ENCODE data around the gene PPP1R12A. TPM values are rescaled to one million over a fixed set of nuclear protein-coding genes. Genes with fewer than 3 reads are reported as not detected.
"Not testable (repeated sequence)": the region's sequence is repeated elsewhere in the genome, so short reads cannot be mapped to it uniquely, and the experiment has no call there.

Gene PPP1R12A
- total and polyA plus RNA-seq, 5 donors = 20.2 to 77.1 (median 70.5) TPM

DNA sequence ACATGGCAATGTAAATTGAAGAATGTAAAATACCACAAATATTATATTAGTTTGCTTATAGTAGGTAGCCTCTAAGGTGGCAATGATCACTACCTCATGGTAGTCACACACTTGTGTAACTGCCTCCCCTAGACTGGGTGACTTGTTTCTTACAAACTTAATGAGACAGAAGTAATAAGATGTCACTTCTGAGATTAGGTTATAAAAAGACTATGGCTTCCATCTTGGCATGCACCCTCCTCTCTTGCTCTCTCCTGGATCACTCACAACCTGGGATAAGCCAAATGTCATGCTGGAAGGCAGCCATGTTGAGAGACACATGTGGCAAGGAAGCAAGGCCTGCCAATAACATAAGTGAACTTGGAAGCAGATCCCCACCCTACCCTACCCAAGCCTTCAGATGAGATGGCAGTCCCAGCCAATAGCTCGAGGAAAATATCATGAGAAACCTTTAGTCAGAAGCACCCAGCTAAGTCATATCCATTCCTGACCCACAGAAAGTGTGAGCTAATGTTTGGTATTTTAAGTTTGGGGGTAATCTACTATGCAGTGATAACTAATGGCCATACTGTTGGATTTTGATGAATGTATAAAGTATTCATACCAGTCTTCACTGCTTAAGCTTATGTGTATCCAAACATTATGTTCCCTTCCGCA is 43.3 kb downstream of the PPP1R12A start:
- DNase-seq = no peak

DNA sequence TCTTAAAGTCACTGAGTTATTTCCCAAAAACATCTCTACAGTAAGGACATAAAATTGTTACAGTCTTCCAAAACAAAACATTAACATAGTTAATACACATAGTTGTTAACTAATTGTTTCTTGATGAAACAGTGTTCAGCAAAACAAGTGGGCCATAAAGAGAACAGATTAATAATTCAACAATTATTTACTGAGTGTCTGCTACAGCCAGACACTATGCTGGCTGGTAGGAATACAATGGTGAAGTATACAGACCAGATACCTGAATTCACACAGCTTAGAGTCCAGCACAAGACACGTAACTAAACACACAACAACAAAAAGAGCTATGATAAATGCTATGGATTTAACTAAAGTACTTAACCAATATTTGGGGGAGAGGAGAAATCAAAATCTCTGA is 47.0 kb downstream of the PPP1R12A start:
- no peak overlapping the region for H3K27ac ChIP-seq (ENCODE audit: low read length)
- 91% methylated on average over 1 of the region's 1 CpG for WGBS
- H3K9me3 ChIP-seq (ENCODE audit: control insufficient read depth, low read length) = no peaks in the 10 kb centered on the region
- H3K27me3 ChIP-seq (ENCODE audit: control insufficient read depth, insufficient read depth) = no peaks in the 10 kb centered on the region
- peaks cover 4% of the 10 kb centered on the region for H3K4me1 ChIP-seq (ENCODE audit: control insufficient read depth, insufficient read depth, low read length)
- DNase-seq (no peak), ATAC-seq (no peak)
- intact Hi-C loops (cut with DNase I) = no loop called here
- no peak overlapping the region for H3K4me3 ChIP-seq (ENCODE audit: low read length)

More for the DNA sequence above, 43.3 kb downstream of the PPP1R12A start:
- Histone ChIP-seq H3K9me3 (ENCODE audit: control insufficient read depth, low read length) (no peaks in the 10 kb centered on the region), H3K27ac (ENCODE audit: low read length) (no peak overlapping the region), H3K4me3 (ENCODE audit: low read length) (no peak overlapping the region), H3K4me1 (ENCODE audit: control insufficient read depth, insufficient read depth, low read length) (peaks cover 4% of the 10 kb centered on the region), H3K27me3 (ENCODE audit: control insufficient read depth, insufficient read depth) (no peaks in the 10 kb centered on the region)
- 91% methylated on average over 2 of the region's 2 CpGs for WGBS
- no peak for ATAC-seq
- intact Hi-C loops (cut with DNase I) = no loop called here

- ATAC-seq (peak; percentile 63), DNase-seq (no peak)
- no peaks in the 10 kb centered on the region for H3K27me3 ChIP-seq (ENCODE audit: control insufficient read depth, insufficient read depth)
- H3K4me3 ChIP-seq (ENCODE audit: low read length) = no peak overlapping the region
- intact Hi-C loops (cut with DNase I) = no loop called here
- H3K27ac ChIP-seq (ENCODE audit: low read length) = no peak overlapping the region
- 66% methylated on average over 3 of the region's 3 CpGs for WGBS
- H3K9me3 ChIP-seq (ENCODE audit: control insufficient read depth, low read length) = no peaks in the 10 kb centered on the region
- peaks cover 4% of the 10 kb centered on the region for H3K4me1 ChIP-seq (ENCODE audit: control insufficient read depth, insufficient read depth, low read length)
Measured at GRCh38 chr12:79886917-79887519, 47.9 kb downstream of the PPP1R12A start.

DNA sequence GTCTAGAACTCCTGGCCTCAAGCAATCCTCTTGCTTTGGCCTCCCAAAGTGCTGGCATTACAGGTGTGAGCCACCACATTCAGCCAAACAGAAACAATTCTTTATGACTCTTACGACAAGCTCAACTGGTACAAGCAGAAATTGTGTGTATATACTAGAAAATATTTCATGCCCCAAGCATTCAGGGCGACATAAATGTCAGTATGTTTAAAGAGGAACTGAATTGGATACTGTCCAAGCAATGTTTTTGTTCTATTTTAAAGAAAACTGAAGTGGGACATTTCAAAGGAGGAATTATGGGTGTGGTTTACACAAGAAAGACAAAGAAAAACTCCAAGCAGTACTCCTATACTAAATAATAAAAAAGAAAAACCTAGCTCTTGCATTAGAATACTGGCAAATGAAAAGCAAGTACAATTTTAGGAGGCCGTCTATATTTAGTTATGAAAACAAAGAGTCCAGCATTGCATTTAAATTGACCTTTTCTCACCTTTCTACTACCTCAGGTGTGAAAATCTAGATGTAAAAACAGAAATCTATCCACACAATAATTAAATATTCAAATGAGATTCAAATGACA is 48.9 kb downstream of the PPP1R12A start:
- DNase-seq = no peak
- intact Hi-C loops (cut with DNase I) = no loop called here
- ATAC-seq = no peak

DNA sequence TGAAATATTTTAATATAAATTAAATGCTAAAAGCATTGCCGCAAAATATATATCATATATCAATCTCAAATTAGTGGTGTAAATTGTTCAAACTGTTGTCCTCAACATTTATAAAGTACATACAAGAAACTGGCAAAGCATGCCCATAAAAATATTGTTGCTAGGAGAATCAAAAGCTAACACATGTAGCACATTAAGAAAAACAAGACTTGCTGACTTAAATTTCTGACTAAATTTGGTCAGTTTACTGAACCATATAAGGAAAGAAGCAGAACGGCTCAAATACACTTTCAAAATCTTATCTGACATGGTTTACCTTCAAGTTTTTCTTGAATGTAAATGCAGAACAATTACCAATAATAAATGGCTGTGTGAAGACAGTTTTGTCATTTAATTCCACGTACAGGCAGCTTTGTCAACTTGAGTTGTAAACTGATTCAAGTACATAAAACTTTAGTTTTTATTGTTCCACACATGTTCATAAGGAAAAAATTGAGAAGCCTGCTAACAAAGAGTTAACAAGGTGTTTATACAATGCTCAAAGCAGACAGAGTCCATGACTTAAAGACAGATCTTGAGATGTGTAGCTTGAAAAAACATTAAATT is 50.4 kb downstream of the PPP1R12A start:
- Histone ChIP-seq H3K9me3 (ENCODE audit: control insufficient read depth, low read length) (no peaks in the 10 kb centered on the region), H3K4me3 (ENCODE audit: low read length) (no peak overlapping the region), H3K4me1 (ENCODE audit: control insufficient read depth, insufficient read depth, low read length) (no peaks in the 10 kb centered on the region), H3K27ac (ENCODE audit: low read length) (no peak overlapping the region), H3K27me3 (ENCODE audit: control insufficient read depth, insufficient read depth) (no peaks in the 10 kb centered on the region)
- WGBS = 67% methylated on average over 3 of the region's 3 CpGs
- DNase-seq = no peak
- no peak for ATAC-seq
- intact Hi-C loops (cut with DNase I) = no loop called here

More for the DNA sequence above, 48.9 kb downstream of the PPP1R12A start:
- 60% methylated on average over 3 of the region's 3 CpGs for WGBS
- H3K9me3 ChIP-seq (ENCODE audit: control insufficient read depth, low read length) = no peaks in the 10 kb centered on the region
- H3K4me3 ChIP-seq (ENCODE audit: low read length) = no peak overlapping the region
- H3K4me1 ChIP-seq (ENCODE audit: control insufficient read depth, insufficient read depth, low read length) = no peaks in the 10 kb centered on the region
- H3K27me3 ChIP-seq (ENCODE audit: control insufficient read depth, insufficient read depth) = no peaks in the 10 kb centered on the region
- H3K27ac ChIP-seq (ENCODE audit: low read length) = no peak overlapping the region

DNA sequence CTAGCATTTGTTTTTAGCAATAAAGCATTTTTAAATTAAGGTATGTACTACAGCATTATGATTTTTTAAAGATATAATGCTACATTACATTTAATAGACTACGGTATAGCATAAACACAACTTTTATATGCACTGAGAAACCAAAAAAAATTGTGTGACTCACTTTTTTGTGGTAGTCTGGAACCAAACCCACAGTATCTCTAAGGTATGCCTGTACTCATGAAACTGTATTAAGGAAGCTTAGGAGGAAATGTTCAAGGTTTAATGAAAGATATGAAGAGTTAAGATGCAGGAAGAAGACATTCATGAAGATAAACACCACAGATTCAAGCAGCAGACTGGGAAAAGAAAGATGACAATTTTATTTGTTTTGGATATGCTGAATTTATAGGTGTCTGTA is 51.7 kb downstream of the PPP1R12A start:
- 93% methylated on average over 1 of the region's 1 CpG for WGBS
- intact Hi-C loops (cut with DNase I) = no loop called here

GRCh38 chr12:79881351-79881750 is 53.5 kb downstream of the PPP1R12A start:
- Histone ChIP-seq H3K9me3 (ENCODE audit: control insufficient read depth, low read length) (no peaks in the 10 kb centered on the region), H3K27ac (ENCODE audit: low read length) (no peak overlapping the region), H3K27me3 (ENCODE audit: control insufficient read depth, insufficient read depth) (no peaks in the 10 kb centered on the region), H3K4me3 (ENCODE audit: low read length) (no peak overlapping the region), H3K4me1 (ENCODE audit: control insufficient read depth, insufficient read depth, low read length) (peaks cover 5% of the 10 kb centered on the region)
- intact Hi-C loops (cut with DNase I) = no loop called here
- WGBS = 95% methylated on average over 2 of the region's 2 CpGs
- ATAC-seq (no peak), DNase-seq (no peak)

More for the DNA sequence above, 51.7 kb downstream of the PPP1R12A start:
- no peaks in the 10 kb centered on the region for H3K27me3 ChIP-seq (ENCODE audit: control insufficient read depth, insufficient read depth)
- H3K4me1 ChIP-seq (ENCODE audit: control insufficient read depth, insufficient read depth, low read length) = peaks cover 3% of the 10 kb centered on the region
- no peaks in the 10 kb centered on the region for H3K9me3 ChIP-seq (ENCODE audit: control insufficient read depth, low read length)
- H3K27ac ChIP-seq (ENCODE audit: low read length) = no peak overlapping the region
- no peak for ATAC-seq
- no peak for DNase-seq
- no peak overlapping the region for H3K4me3 ChIP-seq (ENCODE audit: low read length)

- H3K27me3 ChIP-seq (ENCODE audit: control insufficient read depth, insufficient read depth); H3K9me3 ChIP-seq (ENCODE audit: control insufficient read depth, low read length); H3K4me1 ChIP-seq (ENCODE audit: control insufficient read depth, insufficient read depth, low read length); H3K4me3 ChIP-seq (ENCODE audit: low read length); DNase-seq; H3K27ac ChIP-seq (ENCODE audit: low read length); intact Hi-C loops (cut with DNase I); ATAC-seq: not testable (repeated sequence)
- 96% methylated on average over 4 of the region's 4 CpGs for WGBS
Measured at GRCh38 chr12:79878506-79878905, 56.4 kb downstream of the PPP1R12A start.

- no peaks in the 10 kb centered on the region for H3K9me3 ChIP-seq (ENCODE audit: control insufficient read depth, low read length)
- intact Hi-C loops (cut with DNase I) = no loop called here
- H3K27me3 ChIP-seq (ENCODE audit: control insufficient read depth, insufficient read depth) = no peaks in the 10 kb centered on the region
- H3K4me1 ChIP-seq (ENCODE audit: control insufficient read depth, insufficient read depth, low read length) = peaks cover 7% of the 10 kb centered on the region
- WGBS = 85% methylated on average over 8 of the region's 8 CpGs
- peak in 1 of 3 donors; percentile 40 for DNase-seq
- ATAC-seq = no peak
- H3K4me3 ChIP-seq (ENCODE audit: low read length) = no peak overlapping the region
- H3K27ac ChIP-seq (ENCODE audit: low read length) = no peak overlapping the region
Measured at GRCh38 chr12:79877246-79877645, 57.7 kb downstream of the PPP1R12A start.

- Histone ChIP-seq H3K4me1 (ENCODE audit: control insufficient read depth, insufficient read depth, low read length) (peaks cover 8% of the 10 kb centered on the region), H3K9me3 (ENCODE audit: control insufficient read depth, low read length) (no peaks in the 10 kb centered on the region), H3K27ac (ENCODE audit: low read length) (no peak overlapping the region), H3K27me3 (ENCODE audit: control insufficient read depth, insufficient read depth) (no peaks in the 10 kb centered on the region), H3K4me3 (ENCODE audit: low read length) (no peak overlapping the region)
- ATAC-seq = no peak
- intact Hi-C loops (cut with DNase I) = no loop called here
- DNase-seq = no peak
Measured at GRCh38 chr12:79874665-79875064, 60.2 kb downstream of the PPP1R12A start.

DNA sequence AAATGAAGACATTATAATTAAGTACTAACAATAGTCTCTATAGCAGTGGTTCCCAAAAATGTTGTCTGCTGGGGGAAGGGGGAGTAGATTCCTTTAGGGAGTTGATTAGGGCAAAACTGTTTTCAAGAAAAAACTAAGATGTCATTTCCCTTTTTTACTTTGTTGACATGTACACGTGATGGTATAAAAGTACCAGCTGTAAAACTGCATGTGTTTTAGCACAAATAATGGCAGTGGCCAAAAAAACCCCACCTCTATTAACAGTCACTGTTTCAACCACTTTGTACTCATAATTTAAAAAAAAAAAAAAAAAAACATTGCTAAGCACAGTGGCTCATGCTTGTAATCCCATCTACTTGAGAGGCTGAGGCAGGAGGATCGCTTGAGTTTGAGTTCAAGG is 61.7 kb downstream of the PPP1R12A start:
- Histone ChIP-seq H3K27me3 (ENCODE audit: control insufficient read depth, insufficient read depth) (no peaks in the 10 kb centered on the region), H3K4me1 (ENCODE audit: control insufficient read depth, insufficient read depth, low read length) (peaks cover 5% of the 10 kb centered on the region), H3K4me3 (ENCODE audit: low read length) (no peak overlapping the region), H3K27ac (ENCODE audit: low read length) (no peak overlapping the region), H3K9me3 (ENCODE audit: control insufficient read depth, low read length) (no peaks in the 10 kb centered on the region)
- intact Hi-C loops (cut with DNase I) = no loop called here
- DNase-seq (no peak), ATAC-seq (no peak)
- WGBS = 59% methylated on average over 2 of the region's 2 CpGs

Measured in right cardiac atrium (tissue), 5 donors.